Measurements from ENCODE around the gene PKD2L1. TPM values are rescaled to one million over a fixed set of nuclear protein-coding genes. Genes with fewer than 3 reads are reported as not detected.
"Not testable (repeated sequence)": the region's sequence is repeated elsewhere in the genome, so short reads cannot be mapped to it uniquely, and the experiment has no call there.

PKD2L1 gene
- total RNA-seq, 1 experiment from 2014 or later = not detected

GRCh38 chr10:100293066-100293465, 37.0 kb downstream of the PKD2L1 start:
- Histone ChIP-seq H3K27me3 (ENCODE audit: control insufficient read depth, insufficient read depth, low read length) (peaks cover 2% of the 10 kb centered on the region; the same call in 1 of the 2 replicates), H3K36me3 (replicated peaks; ENCODE audit: control insufficient read depth, insufficient read depth, low read length) (no peaks in the 10 kb centered on the region), H3K4me3 (ENCODE audit: insufficient read depth, low read depth, low read length) (no peak overlapping the region)
- no peak for DNase-seq

- H3K27me3 ChIP-seq (ENCODE audit: control insufficient read depth, insufficient read depth, low read length); DNase-seq; H3K4me3 ChIP-seq (ENCODE audit: insufficient read depth, low read depth, low read length); H3K36me3 ChIP-seq (replicated peaks; ENCODE audit: control insufficient read depth, insufficient read depth, low read length): not testable (repeated sequence)
These were observed 37.7 kb downstream of the PKD2L1 start for GRCh38 chr10:100292300-100292699.

DNA sequence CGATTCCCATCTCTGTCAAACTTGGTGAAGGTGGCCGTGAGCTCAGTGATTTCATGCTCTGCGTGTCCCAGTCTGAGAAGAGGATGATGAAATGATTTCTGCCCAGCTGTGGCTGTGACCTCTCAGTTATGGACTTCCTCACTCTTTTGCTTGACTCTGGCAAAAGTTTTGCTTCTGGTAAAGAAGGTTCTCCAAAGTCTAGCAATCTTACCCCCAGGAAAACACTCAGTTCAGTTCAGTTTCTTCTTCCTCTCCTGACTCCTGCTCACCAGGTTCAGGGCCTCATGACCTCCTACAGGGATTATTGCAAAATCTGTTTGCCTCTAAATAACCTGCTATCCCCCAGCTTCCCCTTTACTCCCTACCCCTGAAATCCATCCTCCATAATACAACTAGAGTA, 38.7 kb downstream of the PKD2L1 start:
- Histone ChIP-seq H3K36me3 (replicated peaks; ENCODE audit: control insufficient read depth, insufficient read depth, low read length) (no peaks in the 10 kb centered on the region), H3K27me3 (ENCODE audit: control insufficient read depth, insufficient read depth, low read length) (peaks cover 2% of the 10 kb centered on the region; the same call in 1 of the 2 replicates), H3K4me3 (ENCODE audit: insufficient read depth, low read depth, low read length) (no peak overlapping the region)
- no peak for DNase-seq

- no peak overlapping the region for H3K4me3 ChIP-seq (ENCODE audit: insufficient read depth, low read depth, low read length)
- no peaks in the 10 kb centered on the region; the same call in 1 of the 2 replicates for H3K36me3 ChIP-seq (replicated peaks; ENCODE audit: control insufficient read depth, insufficient read depth, low read length)
- H3K27me3 ChIP-seq (ENCODE audit: control insufficient read depth, insufficient read depth, low read length) = peaks cover 2% of the 10 kb centered on the region; the same call in 1 of the 2 replicates
- no peak for DNase-seq
These were observed 40.4 kb downstream of the PKD2L1 start for GRCh38 chr10:100289641-100290040.

GRCh38 chr10:100288196-100288595, 41.8 kb downstream of the PKD2L1 start:
- H3K27me3 ChIP-seq (ENCODE audit: control insufficient read depth, insufficient read depth, low read length) = peaks cover 2% of the 10 kb centered on the region; the same call in 1 of the 2 replicates
- DNase-seq = no peak

GRCh38 chr10:100287756-100288155, 42.3 kb downstream of the PKD2L1 start:
- no peak for DNase-seq
- Histone ChIP-seq H3K4me3 (ENCODE audit: insufficient read depth, low read depth, low read length) (no peak overlapping the region), H3K36me3 (replicated peaks; ENCODE audit: control insufficient read depth, insufficient read depth, low read length) (peaks cover 5% of the 10 kb centered on the region), H3K27me3 (ENCODE audit: control insufficient read depth, insufficient read depth, low read length) (peaks cover 2% of the 10 kb centered on the region; the same call in 1 of the 2 replicates)

More at GRCh38 chr10:100288196-100288595, 41.8 kb downstream of the PKD2L1 start:
- Histone ChIP-seq H3K36me3 (replicated peaks; ENCODE audit: control insufficient read depth, insufficient read depth, low read length) (peaks cover 2% of the 10 kb centered on the region), H3K4me3 (ENCODE audit: insufficient read depth, low read depth, low read length) (no peak overlapping the region)

- H3K4me3 ChIP-seq (ENCODE audit: insufficient read depth, low read depth, low read length) = peak within 1 kb of the TSS; percentile 62
- peaks cover 6% of the 10 kb centered on the region for H3K36me3 ChIP-seq (replicated peaks; ENCODE audit: control insufficient read depth, insufficient read depth, low read length)
- DNase-seq = peak; percentile 99
- peaks cover 2% of the 10 kb centered on the region; the same call in 1 of the 2 replicates for H3K27me3 ChIP-seq (ENCODE audit: control insufficient read depth, insufficient read depth, low read length)
These were observed 43.7 kb downstream of the PKD2L1 start, which contains the start of gene BLOC1S2 for GRCh38 chr10:100286051-100287033. Gene BLOC1S2, minus strand, starts transcription at chr10:100286680. Its CDS starts 21 bp downstream, at chr10:100286659.

DNA sequence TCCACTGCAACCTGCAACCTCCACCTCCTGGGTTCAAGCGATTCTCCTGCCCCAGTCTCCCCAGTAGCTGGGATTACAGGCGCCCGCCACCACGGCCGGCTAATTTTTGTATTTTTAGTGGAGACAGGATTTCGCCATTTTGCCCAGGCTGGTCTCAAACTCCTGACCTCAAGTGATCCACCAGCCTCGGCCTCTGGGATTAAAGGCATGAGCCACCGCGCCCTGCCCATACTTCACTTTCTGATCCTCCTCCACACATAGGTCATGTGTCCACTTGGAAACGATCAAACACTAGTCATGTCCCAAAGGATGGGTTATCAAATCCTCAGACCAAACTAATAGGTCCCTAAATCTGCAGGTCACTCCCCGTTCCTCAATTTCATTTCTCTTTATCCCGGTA, 44.7 kb downstream of the PKD2L1 start:
- H3K4me3 ChIP-seq (ENCODE audit: insufficient read depth, low read depth, low read length) = peak overlapping the region; percentile 62
- not testable (repeated sequence) for H3K36me3 ChIP-seq (replicated peaks; ENCODE audit: control insufficient read depth, insufficient read depth, low read length); H3K27me3 ChIP-seq (ENCODE audit: control insufficient read depth, insufficient read depth, low read length); DNase-seq

GRCh38 chr10:100282907-100283306, 47.1 kb downstream of the PKD2L1 start:
- Histone ChIP-seq H3K27me3 (ENCODE audit: control insufficient read depth, insufficient read depth, low read length) (no peaks in the 10 kb centered on the region; the same call in 1 of the 2 replicates), H3K4me3 (ENCODE audit: insufficient read depth, low read depth, low read length) (no peak overlapping the region), H3K36me3 (replicated peaks; ENCODE audit: control insufficient read depth, insufficient read depth, low read length) (peaks cover 18% of the 10 kb centered on the region)
- no peak for DNase-seq

GRCh38 chr10:100276971-100277370, 53.1 kb downstream of the PKD2L1 start:
- not testable (repeated sequence) for DNase-seq; H3K4me3 ChIP-seq (ENCODE audit: insufficient read depth, low read depth, low read length); H3K27me3 ChIP-seq (ENCODE audit: control insufficient read depth, insufficient read depth, low read length)
- peaks cover 17% of the 10 kb centered on the region for H3K36me3 ChIP-seq (replicated peaks; ENCODE audit: control insufficient read depth, insufficient read depth, low read length)

- DNase-seq = peak; percentile 87
- Histone ChIP-seq H3K36me3 (replicated peaks; ENCODE audit: control insufficient read depth, insufficient read depth, low read length) (no peaks in the 10 kb centered on the region), H3K27me3 (ENCODE audit: control insufficient read depth, insufficient read depth, low read length) (no peaks in the 10 kb centered on the region), H3K4me3 (ENCODE audit: insufficient read depth, low read depth, low read length) (peak within 1 kb of the TSS; percentile 97)
These were observed 62.6 kb downstream of the PKD2L1 start, which contains the start of gene CWF19L1 for GRCh38 chr10:100267239-100268104. Gene CWF19L1, minus strand, starts transcription at chr10:100267638. Its CDS starts 45 bp downstream, at chr10:100267593.

DNA sequence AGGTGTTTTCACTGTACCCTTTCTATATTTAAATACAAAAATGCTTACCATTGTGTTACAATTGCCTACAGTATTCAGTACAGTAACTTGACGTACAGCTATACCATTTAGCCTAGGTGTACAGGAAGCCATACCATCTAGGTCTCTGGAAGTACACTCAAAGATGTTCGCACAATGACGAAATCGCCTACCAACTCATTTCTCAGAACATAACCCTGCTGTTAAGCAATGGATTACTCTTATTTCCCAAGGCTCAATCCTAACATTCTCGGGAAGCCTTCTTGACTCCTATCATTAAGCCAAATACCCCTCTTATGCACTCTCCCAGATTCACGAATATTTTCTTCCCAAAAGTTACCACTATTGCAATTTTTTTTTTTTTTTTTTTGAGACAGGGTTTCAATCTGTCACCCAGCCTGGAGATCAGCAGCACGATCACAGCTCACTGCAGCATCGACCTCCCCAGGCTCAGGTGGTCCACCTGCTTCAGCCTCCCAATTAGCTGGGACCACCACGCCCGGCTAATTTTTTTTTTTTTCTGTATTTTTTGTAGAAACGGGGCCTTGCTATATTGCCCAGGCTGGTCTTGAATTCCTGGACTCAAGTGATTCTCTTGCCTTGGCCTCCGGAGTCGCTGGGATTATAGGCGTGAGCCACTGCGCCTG, 64.1 kb downstream of the PKD2L1 start:
- H3K27me3 ChIP-seq (ENCODE audit: control insufficient read depth, insufficient read depth, low read length) = no peaks in the 10 kb centered on the region
- DNase-seq = no peak
- H3K36me3 ChIP-seq (replicated peaks; ENCODE audit: control insufficient read depth, insufficient read depth, low read length) = no peaks in the 10 kb centered on the region; the same call in 1 of the 2 replicates
- H3K4me3 ChIP-seq (ENCODE audit: insufficient read depth, low read depth, low read length) = no peak overlapping the region

GRCh38 chr10:100254191-100254590, 75.8 kb downstream of the PKD2L1 start:
- Histone ChIP-seq H3K27me3 (ENCODE audit: control insufficient read depth, insufficient read depth, low read length) (no peaks in the 10 kb centered on the region), H3K4me3 (ENCODE audit: insufficient read depth, low read depth, low read length) (no peak overlapping the region), H3K36me3 (replicated peaks; ENCODE audit: control insufficient read depth, insufficient read depth, low read length) (peaks cover 14% of the 10 kb centered on the region)
- no peak for DNase-seq

- no peaks in the 10 kb centered on the region for H3K27me3 ChIP-seq (ENCODE audit: control insufficient read depth, insufficient read depth, low read length)
- no peak overlapping the region for H3K4me3 ChIP-seq (ENCODE audit: insufficient read depth, low read depth, low read length)
- H3K36me3 ChIP-seq (replicated peaks; ENCODE audit: control insufficient read depth, insufficient read depth, low read length) = peaks cover 20% of the 10 kb centered on the region
- DNase-seq = no peak
These were observed 77.0 kb downstream of the PKD2L1 start for GRCh38 chr10:100253041-100253440.
